COLO668 (cell line): ENCODE data around the gene KRTAP10-3.
"Not testable (repeated sequence)": the region's sequence is repeated elsewhere in the genome, so short reads cannot be mapped to it uniquely, and the experiment has no call there.

Experiments used
- DNase-seq: peaks from one replicate; lab custom pipeline; 2025; ENCODE audit not compliant: unreplicated experiment; lab: John Stamatoyannopoulos, UW

Gene KRTAP10-3

GRCh38 chr21:44590897-44591800 lies 32.6 kb upstream of the KRTAP10-3 start:
- DNase-seq = not testable (repeated sequence)

GRCh38 chr21:44590311-44590721 lies 31.7 kb upstream of the KRTAP10-3 start:
- no peak for DNase-seq

GRCh38 chr21:44589586-44590305 lies 31.2 kb upstream of the KRTAP10-3 start:
- DNase-seq = no peak

GRCh38 chr21:44589094-44589493 lies 30.5 kb upstream of the KRTAP10-3 start:
- no peak for DNase-seq

- no peak for DNase-seq
These were observed 27.3 kb upstream of the KRTAP10-3 start for GRCh38 chr21:44585892-44586291.

GRCh38 chr21:44583800-44584147 lies 25.2 kb upstream of the KRTAP10-3 start:
- no peak for DNase-seq

GRCh38 chr21:44583089-44583799 lies 24.6 kb upstream of the KRTAP10-3 start:
- DNase-seq = no peak

- no peak for DNase-seq
These were observed 23.5 kb upstream of the KRTAP10-3 start for GRCh38 chr21:44582055-44582454.

GRCh38 chr21:44581158-44581557 lies 22.6 kb upstream of the KRTAP10-3 start:
- no peak for DNase-seq

- DNase-seq = not testable (repeated sequence)
These were observed 21.7 kb upstream of the KRTAP10-3 start, which contains the start of gene KRTAP10-5 for GRCh38 chr21:44580231-44580821. TSS of gene KRTAP10-5 (minus strand) at chr21:44580604. CDS start at chr21:44580578, 26 bp downstream.

GRCh38 chr21:44579833-44580144 lies 21.2 kb upstream of the KRTAP10-3 start:
- DNase-seq = no peak

- no peak for DNase-seq
These were observed 20.6 kb upstream of the KRTAP10-3 start for GRCh38 chr21:44579056-44579832.

- no peak for DNase-seq
These were observed 19.9 kb upstream of the KRTAP10-3 start for GRCh38 chr21:44578371-44579055.

- no peak for DNase-seq
These were observed 17.4 kb upstream of the KRTAP10-3 start for GRCh38 chr21:44576025-44576420.

- no peak for DNase-seq
These were observed 16.9 kb upstream of the KRTAP10-3 start for GRCh38 chr21:44575307-44576024.

- peak; percentile 90 for DNase-seq
These were observed 16.1 kb upstream of the KRTAP10-3 start for GRCh38 chr21:44574457-44575306.

GRCh38 chr21:44573630-44574456 lies 15.2 kb upstream of the KRTAP10-3 start, which contains the start of gene KRTAP10-4:
TSS of gene KRTAP10-4 (plus strand) at chr21:44573729. CDS start at chr21:44573759, 30 bp downstream.
- not testable (repeated sequence) for DNase-seq
